ENCODE data around the gene FMO4.

GRCh38 chr1:171266930-171267329 lies 47.1 kb upstream of the FMO4 start:
- no peak for TF ChIP-seq CTCF (IDR thresholded peaks at IDR 0.05; ENCODE audit: insufficient read depth, low read depth, low read length)
- TF ChIP-seq EZH2 (IDR thresholded peaks at IDR 0.05; ENCODE audit: insufficient read depth, low read length) = no peak

All from astrocyte (in vitro differentiated cells and primary cell).